Memory B cell (primary cell): ENCODE measurements around the gene MGAT4A.
"Not testable (repeated sequence)": the region's sequence is repeated elsewhere in the genome, so short reads cannot be mapped to it uniquely, and the experiment has no call there.

Source experiments
- ATAC-seq: fragments of 150-1000 bp; cut with Tn5 transposase; 2 replicates; pipeline ENCODE4 v1.10.0; 2021; ENCODE audit warnings: low read depth, mild to moderate bottlenecking, moderate library complexity
- DNase-seq, 2 donors: peaks; one replicate each; pipeline ENCODE4 v3.0.0; 2022; ENCODE audit warnings: low spot score in 2 of 2
- H3K27ac Mint-ChIP-seq: one replicate; pipeline ENCODE4 v1.8.0; 2022; ENCODE audit warnings: mild to moderate bottlenecking, moderate library complexity, mixed read lengths
- H3K27me3 Mint-ChIP-seq: one replicate; pipeline ENCODE4 v1.8.0; 2022; ENCODE audit warnings: mixed read lengths
- H3K36me3 Mint-ChIP-seq: one replicate; pipeline ENCODE4 v1.8.0; 2022; ENCODE audit warnings: mild to moderate bottlenecking, mixed read lengths
- H3K4me1 Mint-ChIP-seq: one replicate; pipeline ENCODE4 v1.8.0; 2022; ENCODE audit warnings: mixed read lengths
- H3K4me3 Mint-ChIP-seq: one replicate; pipeline ENCODE4 v1.8.0; 2022; ENCODE audit warnings: mild to moderate bottlenecking, moderate library complexity, mixed read lengths
- H3K9me3 Mint-ChIP-seq: one replicate; pipeline ENCODE4 v1.8.0; 2022; ENCODE audit warnings: mixed read lengths

Gene MGAT4A

DNA sequence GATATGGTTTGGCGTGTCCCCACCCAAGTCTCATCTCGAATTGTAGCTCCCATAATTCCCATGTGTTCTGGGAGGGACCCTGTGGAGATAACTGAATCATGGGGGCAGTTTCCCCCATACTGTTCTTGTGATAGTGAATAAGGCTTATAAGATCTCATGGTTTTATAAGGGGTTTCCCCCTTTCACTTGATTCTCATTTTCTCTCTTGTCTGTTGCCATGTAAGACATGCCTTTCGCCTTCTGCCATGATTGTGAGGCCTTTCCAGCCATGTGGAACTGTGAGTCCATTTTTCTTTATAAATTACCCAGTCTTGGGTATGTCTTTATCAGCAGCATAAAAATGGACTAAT, 71.5 kb downstream of the MGAT4A start:
- not testable (repeated sequence) for H3K4me3 Mint-ChIP-seq, H3K27me3 Mint-ChIP-seq, DNase-seq, H3K9me3 Mint-ChIP-seq, ATAC-seq
- Mint-ChIP-seq H3K4me1 (peaks cover 16% of the 10 kb centered on the region), H3K27ac (peak overlapping the region; percentile 21), H3K36me3 (peaks cover 18% of the 10 kb centered on the region)

DNA sequence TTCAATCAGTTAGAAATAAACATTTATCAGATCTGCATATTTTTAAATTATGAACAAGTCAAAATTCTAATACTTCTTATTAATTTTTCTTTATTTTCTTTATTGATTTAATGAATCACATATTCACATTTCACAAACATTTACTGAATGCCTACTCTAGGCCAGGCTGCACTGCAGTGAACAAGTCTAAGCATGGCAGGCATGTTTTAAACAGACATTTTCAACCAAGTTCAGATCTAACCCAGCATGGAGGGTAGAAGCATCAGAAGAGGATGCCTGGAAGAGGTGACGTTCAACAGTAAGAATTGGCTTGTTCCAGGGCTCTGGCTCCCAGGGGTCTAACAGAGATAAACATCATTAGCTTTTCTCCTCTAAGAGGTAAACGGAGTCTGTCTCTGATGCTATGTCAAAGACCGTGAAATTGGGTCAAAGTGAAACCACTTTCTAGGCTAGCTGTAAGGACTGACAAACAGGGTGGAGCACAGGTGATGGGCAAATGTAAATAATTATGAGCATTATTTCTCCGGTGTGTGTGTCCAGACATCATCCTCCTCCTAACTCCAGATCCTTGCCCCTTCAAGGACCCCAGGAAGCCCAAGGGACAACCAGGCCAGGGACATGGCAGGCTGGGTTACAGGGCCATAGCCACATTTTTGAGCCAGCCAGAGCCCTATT, 72.0 kb downstream of the MGAT4A start:
- Mint-ChIP-seq H3K27ac (peak overlapping the region; percentile 21), H3K9me3 (peaks cover 6% of the 10 kb centered on the region), H3K4me3 (peak overlapping the region; percentile 3), H3K4me1 (peaks cover 14% of the 10 kb centered on the region), H3K36me3 (peaks cover 18% of the 10 kb centered on the region), H3K27me3 (no peaks in the 10 kb centered on the region)
- DNase-seq (no peak), ATAC-seq (no peak)

DNA sequence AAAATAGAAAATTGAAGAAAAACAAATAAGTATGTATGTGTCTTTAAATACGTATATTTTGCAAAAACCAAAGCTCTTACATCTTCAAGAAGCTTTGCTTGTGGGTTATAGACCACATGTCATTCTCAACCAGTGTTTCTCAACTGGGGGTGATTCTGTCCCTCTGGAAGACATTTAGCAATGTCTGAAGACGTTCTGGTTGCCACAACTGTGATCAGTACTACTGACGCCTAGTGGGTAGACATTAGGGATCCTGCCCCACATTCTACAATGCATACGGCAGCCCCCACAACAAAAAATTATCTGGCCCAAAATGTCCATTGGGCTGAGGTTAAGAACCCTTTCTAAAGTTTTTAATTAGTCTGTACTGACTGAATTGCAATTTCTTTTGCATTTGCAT, 74.1 kb downstream of the MGAT4A start:
- peaks cover 6% of the 10 kb centered on the region for H3K9me3 Mint-ChIP-seq
- H3K27me3 Mint-ChIP-seq: no peaks in the 10 kb centered on the region
- no peak for ATAC-seq
- no peak for DNase-seq
- no peak overlapping the region for H3K4me3 Mint-ChIP-seq
- H3K4me1 Mint-ChIP-seq: peaks cover 12% of the 10 kb centered on the region
- peaks cover 15% of the 10 kb centered on the region for H3K36me3 Mint-ChIP-seq
- H3K27ac Mint-ChIP-seq: no peak overlapping the region

DNA sequence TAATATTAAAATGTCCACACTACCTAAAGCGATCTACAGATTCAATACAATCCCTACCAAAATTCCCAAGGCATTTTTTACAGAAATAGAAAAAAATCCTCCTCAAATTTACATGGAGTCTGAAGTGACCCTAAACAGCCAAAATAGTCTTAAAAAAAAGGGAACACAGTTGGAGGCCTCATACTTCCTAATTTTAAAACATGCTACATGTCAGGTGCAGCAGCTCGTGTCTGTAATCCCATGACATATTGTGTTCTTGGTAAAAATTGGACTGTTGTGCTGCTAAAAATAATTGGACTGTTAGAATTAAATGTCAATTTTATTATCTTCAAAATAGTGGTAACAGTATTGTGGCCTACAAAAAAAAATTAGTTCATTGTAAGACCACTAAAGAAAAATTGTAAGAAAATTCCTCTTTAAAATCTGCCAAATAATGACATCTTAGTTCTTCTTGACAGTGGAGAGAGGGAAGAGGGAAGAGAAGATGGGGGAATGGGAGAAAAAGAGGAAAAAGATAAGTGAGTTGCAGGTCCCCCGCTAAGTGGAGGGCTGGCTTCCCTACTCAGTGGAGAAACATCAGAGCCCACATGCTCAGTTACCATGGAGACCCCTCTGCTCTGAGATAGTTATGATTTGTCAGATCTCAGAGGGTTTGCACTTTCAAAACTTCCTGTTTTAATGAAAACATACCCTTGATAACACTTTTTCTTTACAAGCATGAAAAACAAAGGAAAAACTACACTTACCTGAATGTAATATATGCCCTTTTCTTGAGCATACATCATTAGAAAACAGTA, 76.0 kb downstream of the MGAT4A start:
- Mint-ChIP-seq H3K27ac (peak overlapping the region; percentile 86), H3K4me1 (peaks cover 12% of the 10 kb centered on the region), H3K4me3 (no peak overlapping the region), H3K27me3 (no peaks in the 10 kb centered on the region), H3K36me3 (peaks cover 10% of the 10 kb centered on the region), H3K9me3 (no peaks in the 10 kb centered on the region)
- ATAC-seq (peak; percentile 62), DNase-seq (no peak)

DNA sequence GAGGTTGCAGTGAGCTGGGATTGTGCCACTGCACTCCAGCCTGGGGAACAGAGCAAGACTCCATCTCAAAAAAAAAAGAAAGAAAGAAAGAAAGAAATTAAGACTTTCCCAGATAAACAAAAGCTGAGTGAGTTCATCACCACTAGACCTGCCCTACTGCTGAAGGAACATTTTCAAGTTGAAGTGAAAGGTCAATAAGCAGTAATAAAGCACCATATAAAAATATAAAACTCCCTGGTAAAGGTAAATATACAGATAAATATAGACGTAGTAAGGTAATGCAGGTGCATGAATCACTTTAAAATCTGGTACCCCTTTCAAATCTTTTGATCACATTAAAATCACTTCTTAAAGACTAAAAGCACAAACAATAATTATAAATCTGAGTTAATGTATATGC, 79.9 kb downstream of the MGAT4A start:
- Mint-ChIP-seq H3K4me3 (no peak overlapping the region), H3K27me3 (no peaks in the 10 kb centered on the region), H3K36me3 (peaks cover 10% of the 10 kb centered on the region), H3K4me1 (peaks cover 10% of the 10 kb centered on the region), H3K27ac (no peak overlapping the region), H3K9me3 (no peaks in the 10 kb centered on the region)
- DNase-seq: no peak
- no peak for ATAC-seq

DNA sequence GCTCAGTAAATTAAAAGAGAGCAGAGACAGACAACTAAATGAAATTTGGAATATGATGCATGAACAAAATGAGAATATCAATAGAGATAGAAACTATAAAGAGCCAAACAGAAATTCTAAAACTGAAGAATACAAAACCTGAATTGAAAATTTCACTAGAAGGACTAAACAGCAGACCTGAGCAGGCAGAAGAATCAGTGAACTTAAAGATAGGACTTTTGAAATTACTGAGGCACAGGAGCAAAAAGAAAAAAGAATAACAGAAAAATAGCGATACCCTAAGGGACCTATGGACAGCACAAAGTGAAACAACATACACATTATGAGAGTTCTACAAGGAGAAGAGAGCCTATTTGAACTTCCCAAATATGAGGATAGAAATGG, 80.9 kb downstream of the MGAT4A start:
- DNase-seq (no peak), ATAC-seq (no peak)
- Mint-ChIP-seq H3K27me3 (no peaks in the 10 kb centered on the region), H3K4me1 (peaks cover 7% of the 10 kb centered on the region), H3K4me3 (no peak overlapping the region), H3K9me3 (no peaks in the 10 kb centered on the region), H3K36me3 (peaks cover 12% of the 10 kb centered on the region), H3K27ac (no peak overlapping the region)

DNA sequence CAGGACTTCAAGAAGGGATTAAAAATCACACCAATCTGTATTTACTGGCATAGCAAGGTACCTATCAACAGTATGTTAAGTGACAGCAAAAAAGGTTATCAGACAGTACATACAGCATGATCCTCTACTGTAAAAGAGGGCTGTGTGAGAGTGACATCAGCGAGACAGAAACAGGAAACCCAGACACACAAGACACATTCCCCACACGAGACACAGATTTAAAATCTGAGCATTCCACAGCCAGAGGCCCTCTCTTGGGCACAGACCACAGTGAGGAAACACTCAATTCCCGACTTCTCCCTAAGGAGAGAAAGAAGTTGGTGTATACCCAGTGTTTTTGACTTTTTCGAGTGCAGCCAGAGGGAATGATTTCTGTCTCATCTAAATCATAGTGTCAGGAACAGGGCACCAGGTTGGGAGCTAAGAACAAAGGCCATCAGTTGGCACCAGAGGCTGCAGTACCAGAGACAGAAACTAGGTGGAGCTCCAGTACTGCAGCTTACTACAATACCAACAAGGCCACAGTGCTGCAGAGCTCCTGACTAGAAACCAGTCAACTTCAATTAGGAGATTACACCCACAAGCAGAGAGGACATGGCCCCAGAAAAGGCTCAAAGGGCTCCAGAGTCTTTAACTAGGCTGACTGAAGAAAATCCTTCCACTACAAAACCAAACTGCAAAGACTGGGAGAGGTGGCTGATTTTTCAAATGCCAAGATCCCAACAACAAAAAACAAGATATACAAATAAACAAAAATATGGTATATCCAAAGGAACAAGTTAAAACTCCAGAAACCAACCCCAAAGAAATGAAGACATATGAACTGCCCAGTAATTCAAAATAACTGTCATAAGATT, 81.6 kb downstream of the MGAT4A start:
- peak; percentile 79 to 83 for DNase-seq
- no peaks in the 10 kb centered on the region for H3K27me3 Mint-ChIP-seq
- H3K36me3 Mint-ChIP-seq: peaks cover 11% of the 10 kb centered on the region
- no peaks in the 10 kb centered on the region for H3K9me3 Mint-ChIP-seq
- H3K4me3 Mint-ChIP-seq: no peak overlapping the region
- peaks cover 5% of the 10 kb centered on the region for H3K4me1 Mint-ChIP-seq
- peak; percentile 87 for ATAC-seq
- no peak overlapping the region for H3K27ac Mint-ChIP-seq

DNA sequence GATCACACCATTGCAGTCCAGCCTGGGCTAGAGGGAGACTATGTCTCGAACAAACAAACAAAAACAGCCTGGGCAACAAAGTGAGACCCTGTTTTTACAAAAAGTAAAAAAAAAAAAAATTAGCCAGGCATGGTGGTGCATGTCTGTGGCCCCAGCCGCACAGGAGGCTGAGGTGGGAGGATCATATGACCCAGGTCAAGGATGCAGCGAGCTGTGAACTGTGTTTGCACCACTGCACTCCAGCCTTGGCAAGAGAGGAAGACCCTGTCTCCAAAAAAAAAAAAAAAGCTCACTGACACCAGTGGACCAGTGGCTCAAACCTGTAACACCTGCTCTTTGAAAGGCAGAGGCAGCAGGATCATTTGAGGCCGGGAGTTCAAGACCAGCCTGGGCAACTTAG, 82.5 kb downstream of the MGAT4A start:
- no peaks in the 10 kb centered on the region for H3K27me3 Mint-ChIP-seq
- no peak overlapping the region for H3K27ac Mint-ChIP-seq
- no peaks in the 10 kb centered on the region for H3K9me3 Mint-ChIP-seq
- no peak overlapping the region for H3K4me3 Mint-ChIP-seq
- ATAC-seq (no peak), DNase-seq (no peak)
- peaks cover 11% of the 10 kb centered on the region for H3K36me3 Mint-ChIP-seq
- peaks cover 7% of the 10 kb centered on the region for H3K4me1 Mint-ChIP-seq

DNA sequence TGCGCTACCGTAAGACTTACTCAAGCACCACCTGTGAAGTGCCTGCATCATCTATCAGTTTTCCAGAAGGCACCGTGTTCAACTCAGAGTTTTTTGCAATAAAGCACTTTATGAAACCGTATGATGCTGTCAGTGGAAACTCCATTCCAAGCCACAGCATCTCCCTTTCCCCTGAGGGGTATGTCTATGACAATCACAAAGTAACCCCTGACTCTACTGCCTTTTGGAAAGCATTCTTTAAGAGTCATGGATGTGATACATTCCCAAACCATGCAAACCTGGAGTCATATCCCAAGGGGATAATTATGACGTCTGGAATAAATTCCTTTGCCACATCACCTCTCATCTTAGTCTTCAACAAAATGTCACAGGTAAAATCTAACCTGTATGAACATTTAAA, 83.3 kb downstream of the MGAT4A start:
- Mint-ChIP-seq H3K36me3 (peaks cover 11% of the 10 kb centered on the region), H3K27ac (no peak overlapping the region)
- ATAC-seq: no peak

DNA sequence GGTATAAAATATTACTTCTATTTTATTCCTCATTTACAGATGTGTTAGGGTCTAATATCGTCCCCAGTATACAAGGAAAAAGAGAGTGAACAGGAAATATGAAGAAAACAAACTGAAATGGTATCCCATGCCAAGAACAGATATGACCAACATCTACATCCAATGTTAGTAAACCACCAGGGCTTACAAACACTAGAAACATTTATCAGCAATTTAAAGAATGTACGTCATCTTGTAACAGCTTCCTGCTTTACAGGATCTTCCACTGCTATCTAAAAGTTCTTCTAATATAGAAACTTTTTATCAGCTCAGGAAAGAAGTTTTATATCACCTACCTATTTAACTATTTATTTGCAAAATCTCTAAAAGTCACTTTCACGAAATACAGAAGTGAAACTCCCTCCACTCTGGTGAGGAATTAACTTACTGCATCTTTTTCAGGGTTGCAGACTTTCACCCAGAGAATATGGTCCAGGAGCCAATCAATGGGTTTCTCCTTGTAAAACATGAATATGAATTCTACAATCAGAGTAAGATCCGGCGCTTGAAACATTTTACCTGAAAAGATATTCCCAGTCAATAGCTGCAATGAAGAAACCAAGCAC, 87.3 kb downstream of the MGAT4A start:
- H3K36me3 Mint-ChIP-seq: peaks cover 7% of the 10 kb centered on the region

More for the DNA sequence above, 83.3 kb downstream of the MGAT4A start:
- DNase-seq: no peak
- no peaks in the 10 kb centered on the region for H3K9me3 Mint-ChIP-seq
- peaks cover 7% of the 10 kb centered on the region for H3K4me1 Mint-ChIP-seq
- no peak overlapping the region for H3K4me3 Mint-ChIP-seq
- H3K27me3 Mint-ChIP-seq: no peaks in the 10 kb centered on the region

DNA sequence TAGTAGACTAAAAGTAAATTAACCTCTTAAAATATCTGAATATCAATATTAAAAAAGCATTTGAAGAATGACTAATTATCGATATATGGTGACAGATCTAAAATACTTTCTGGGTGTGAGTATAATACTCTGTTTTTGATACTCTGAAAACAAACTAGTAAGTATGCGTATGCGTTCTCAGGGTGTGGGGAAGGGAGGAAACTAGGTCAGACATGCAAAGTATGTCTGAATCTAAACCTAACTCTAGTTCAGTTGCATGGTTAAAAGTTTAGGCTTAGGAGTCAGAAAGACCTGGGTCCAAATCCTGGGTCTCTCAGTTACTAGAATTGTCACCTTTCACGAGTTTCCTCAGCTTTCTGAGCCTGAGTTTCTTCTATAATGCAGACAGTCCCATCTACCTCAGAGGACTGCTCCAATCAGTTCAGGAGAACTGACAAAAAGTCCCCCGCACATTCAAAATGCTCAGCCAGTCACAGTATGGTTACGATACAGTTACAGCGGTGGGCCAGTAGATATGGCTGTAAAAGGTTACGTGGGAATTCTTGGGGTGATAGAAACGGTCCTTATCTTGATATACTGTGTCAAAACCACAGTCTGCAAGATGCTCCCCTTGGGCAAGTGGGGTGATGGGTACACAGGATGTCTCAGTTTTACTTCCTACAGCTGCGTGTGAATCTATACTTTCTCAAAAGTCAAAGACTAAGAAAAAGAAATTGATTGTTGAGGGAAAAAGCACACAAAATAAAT, 93.4 kb downstream of the MGAT4A start:
- Mint-ChIP-seq H3K36me3 (peaks cover 16% of the 10 kb centered on the region), H3K4me3 (peak overlapping the region; percentile 50), H3K9me3 (no peaks in the 10 kb centered on the region), H3K27me3 (no peaks in the 10 kb centered on the region), H3K27ac (peak overlapping the region; percentile 83), H3K4me1 (peaks cover 3% of the 10 kb centered on the region)
- peak; percentile 84 for ATAC-seq
- no peak for DNase-seq

More for the DNA sequence above, 87.3 kb downstream of the MGAT4A start:
- ATAC-seq (no peak), DNase-seq (no peak)
- Mint-ChIP-seq H3K27ac (no peak overlapping the region), H3K4me1 (peaks cover 2% of the 10 kb centered on the region), H3K27me3 (no peaks in the 10 kb centered on the region), H3K4me3 (no peak overlapping the region), H3K9me3 (no peaks in the 10 kb centered on the region)

DNA sequence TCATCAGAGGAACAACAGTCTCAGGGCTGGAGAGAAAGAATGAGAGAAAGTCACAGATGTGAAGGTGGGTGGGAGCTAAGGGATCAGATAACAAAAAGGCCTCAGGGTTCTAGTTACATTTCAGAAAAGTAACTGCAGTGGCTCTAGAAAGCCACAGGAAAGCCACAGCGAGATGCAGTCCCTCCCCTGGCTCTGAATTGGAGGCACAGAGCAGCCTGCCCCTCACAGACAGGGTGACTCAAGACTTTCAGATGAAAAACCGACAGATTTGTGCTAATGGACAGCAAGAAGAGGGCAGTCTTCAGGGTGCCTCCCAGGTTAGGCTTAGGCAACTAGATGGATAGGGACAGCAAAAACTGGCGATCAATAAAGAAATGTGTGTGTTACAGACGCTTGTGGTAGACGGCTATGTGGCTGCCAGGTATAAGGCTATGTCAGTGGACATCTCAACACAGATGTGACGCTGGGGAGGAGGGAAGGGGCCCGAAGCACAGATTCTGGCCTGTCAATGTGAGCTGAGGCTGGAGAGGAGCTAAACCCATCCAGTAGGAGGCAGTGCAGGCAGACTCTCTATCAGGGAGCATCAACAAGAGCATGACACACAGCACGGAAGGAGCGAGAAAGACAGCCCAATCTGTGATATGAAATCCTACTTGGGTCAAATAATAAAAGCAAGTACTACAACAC, 96.4 kb downstream of the MGAT4A start:
- H3K4me3 Mint-ChIP-seq: no peak overlapping the region
- H3K4me1 Mint-ChIP-seq: peaks cover 3% of the 10 kb centered on the region
- no peaks in the 10 kb centered on the region for H3K9me3 Mint-ChIP-seq
- H3K27me3 Mint-ChIP-seq: no peaks in the 10 kb centered on the region
- ATAC-seq (no peak), DNase-seq (no peak)
- H3K27ac Mint-ChIP-seq: peak overlapping the region; percentile 37
- H3K36me3 Mint-ChIP-seq: peaks cover 16% of the 10 kb centered on the region

DNA sequence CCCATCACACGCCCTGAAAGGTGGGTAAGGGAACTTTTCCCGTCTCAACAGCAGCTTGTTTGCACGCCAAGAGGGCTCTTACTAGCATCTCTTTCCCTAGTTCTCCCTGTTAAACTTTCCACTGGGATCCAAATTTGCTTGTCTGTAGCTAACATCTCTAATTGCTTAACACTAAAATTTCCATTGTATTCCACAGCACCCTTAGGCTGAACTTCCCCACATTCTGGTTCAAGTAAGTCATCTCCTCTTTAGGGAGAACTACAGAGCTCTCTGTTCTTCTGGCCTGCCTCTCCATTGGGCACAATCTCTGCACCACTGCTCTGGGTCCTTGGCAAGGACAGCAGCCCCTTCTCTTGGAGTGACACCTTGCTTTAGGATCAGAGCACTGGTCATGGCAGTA, 98.6 kb downstream of the MGAT4A start:
- ATAC-seq (no peak), DNase-seq (no peak)
- Mint-ChIP-seq H3K27ac (no peak overlapping the region), H3K4me1 (no peaks in the 10 kb centered on the region), H3K36me3 (peaks cover 21% of the 10 kb centered on the region), H3K27me3 (no peaks in the 10 kb centered on the region), H3K9me3 (no peaks in the 10 kb centered on the region), H3K4me3 (no peak overlapping the region)
